HepG2 (cell line): ENCODE data around the gene PDE4D. TPM values are rescaled to one million over a fixed set of nuclear protein-coding genes. Genes with fewer than 3 reads are reported as not detected.
A peak's percentile ranks its signal among the peaks of the same experiment; 100 is the strongest.

Source experiments
- KAT8 ChIP-seq: IDR thresholded peaks from 2 replicates; pipeline ENCODE4 v1.6.1; 2016; ENCODE audit warnings: missing genetic modification reagents, missing compliant biosample characterization
- NR2F6 ChIP-seq, 2 experiments: IDR thresholded peaks; 2 replicates each; pipeline ENCODE4 v1.6.1; 2016; ENCODE audit warnings: antibody characterized with exemption in 1 of 2, mild to moderate bottlenecking in 1 of 2
- ZNF136 ChIP-seq: sonication (generic); formaldehyde crosslinking; IDR thresholded peaks from 2 replicates; pipeline ENCODE4 v1.8.1; 2022; ENCODE audit warnings: low read depth, mild to moderate bottlenecking, moderate library complexity, missing genetic modification reagents
- polyA plus RNA-seq, 8 experiments: library from polyadenylated mRNA; depleted of rRNA in 3 of 8; stranded (reverse) in 7 of 8; unstranded in 1 of 8; fragments of >200 nt; fragmentation: Illumina TruSeq in 4 of 8; extraction: Trizol in 4 of 8; gene quantifications; 2 replicates each; pipeline versions ENCODE4 v1.2.1 to v1.2.3, GENCODE V29; 2011 to 2016; ENCODE audit warnings: low read depth in 4 of 8, missing spikeins in 1 of 8, mixed read lengths in 1 of 8; ENCODE audit not compliant: insufficient read depth in 1 of 8
- total RNA-seq, 5 experiments: library from RNA; depleted of rRNA; stranded (reverse); fragments of >200 nt; fragmentation: Illumina TruSeq; extraction: Trizol; gene quantifications; 2 replicates each; pipeline ENCODE4 v1.2.3, GENCODE V29; 2016; ENCODE audit warnings: low read depth in 1 of 5
- TF ChIP-seq, protein P1 (sequence below): IDR thresholded peaks from 2 replicates; pipeline ENCODE4 v1.4.0; 2020; ENCODE audit warnings: mild to moderate bottlenecking, missing genetic modification reagents
- TF ChIP-seq, protein P2 (sequence below), 2 experiments: sonication (generic) in 1 of 2; formaldehyde crosslinking in 1 of 2; IDR thresholded peaks; 2 replicates each; pipeline versions ENCODE4 v1.4.0 to v1.6.1; 2016 to 2020; ENCODE audit warnings: borderline replicate concordance in 1 of 2, low read depth in 1 of 2, mild to moderate bottlenecking in 1 of 2, missing genetic modification reagents in 1 of 2

Gene PDE4D
- total and polyA plus RNA-seq, 2 of the 13 experiments (the other 11 are each of a cell fraction or from before 2014, with no cell fraction given) = 7.0 to 12.2 TPM

DNA sequence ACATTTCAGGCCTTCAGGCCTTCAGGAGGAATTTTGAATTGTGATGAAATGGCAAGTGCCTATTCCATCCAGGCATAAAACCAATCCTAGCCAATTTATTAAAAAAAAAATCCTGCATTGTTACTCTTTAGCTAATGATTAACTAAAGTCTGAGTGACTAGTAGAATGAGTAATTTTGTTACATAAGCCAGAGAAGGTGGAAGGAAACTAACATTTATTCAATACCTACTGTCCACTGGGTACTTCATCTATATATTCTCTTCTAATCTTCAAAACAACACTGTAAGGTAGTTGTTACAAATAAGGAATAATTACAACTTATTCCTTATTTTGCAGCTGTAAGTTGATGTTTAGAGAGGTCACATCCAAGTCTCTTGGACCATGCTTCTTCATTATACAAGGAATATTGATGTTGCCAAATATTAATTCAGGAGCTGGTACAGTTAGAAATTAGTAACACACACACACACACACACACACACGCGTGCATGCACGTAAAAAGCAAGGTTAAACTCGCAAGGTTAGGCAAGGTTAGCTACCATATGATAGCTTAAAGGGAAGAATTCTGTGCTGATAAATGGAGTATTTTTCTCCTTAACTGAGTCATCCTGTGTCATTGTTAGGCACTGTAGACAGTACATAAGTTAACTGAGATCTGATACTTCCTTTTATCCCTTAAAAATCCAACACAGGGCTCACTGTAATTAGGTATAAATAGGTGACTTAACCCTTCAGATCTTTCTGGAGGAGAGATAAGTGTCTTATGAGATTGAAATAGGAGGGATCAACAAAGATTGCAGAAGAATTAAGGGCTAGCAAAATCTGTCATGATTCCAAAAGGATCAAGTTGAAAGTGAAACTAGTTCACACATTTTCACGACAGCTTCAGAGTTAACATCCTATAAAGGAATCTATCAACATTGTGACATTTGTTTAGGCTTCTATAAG, 596.9 kb downstream of the PDE4D start (continued):
- TF ChIP-seq, protein P1, sequence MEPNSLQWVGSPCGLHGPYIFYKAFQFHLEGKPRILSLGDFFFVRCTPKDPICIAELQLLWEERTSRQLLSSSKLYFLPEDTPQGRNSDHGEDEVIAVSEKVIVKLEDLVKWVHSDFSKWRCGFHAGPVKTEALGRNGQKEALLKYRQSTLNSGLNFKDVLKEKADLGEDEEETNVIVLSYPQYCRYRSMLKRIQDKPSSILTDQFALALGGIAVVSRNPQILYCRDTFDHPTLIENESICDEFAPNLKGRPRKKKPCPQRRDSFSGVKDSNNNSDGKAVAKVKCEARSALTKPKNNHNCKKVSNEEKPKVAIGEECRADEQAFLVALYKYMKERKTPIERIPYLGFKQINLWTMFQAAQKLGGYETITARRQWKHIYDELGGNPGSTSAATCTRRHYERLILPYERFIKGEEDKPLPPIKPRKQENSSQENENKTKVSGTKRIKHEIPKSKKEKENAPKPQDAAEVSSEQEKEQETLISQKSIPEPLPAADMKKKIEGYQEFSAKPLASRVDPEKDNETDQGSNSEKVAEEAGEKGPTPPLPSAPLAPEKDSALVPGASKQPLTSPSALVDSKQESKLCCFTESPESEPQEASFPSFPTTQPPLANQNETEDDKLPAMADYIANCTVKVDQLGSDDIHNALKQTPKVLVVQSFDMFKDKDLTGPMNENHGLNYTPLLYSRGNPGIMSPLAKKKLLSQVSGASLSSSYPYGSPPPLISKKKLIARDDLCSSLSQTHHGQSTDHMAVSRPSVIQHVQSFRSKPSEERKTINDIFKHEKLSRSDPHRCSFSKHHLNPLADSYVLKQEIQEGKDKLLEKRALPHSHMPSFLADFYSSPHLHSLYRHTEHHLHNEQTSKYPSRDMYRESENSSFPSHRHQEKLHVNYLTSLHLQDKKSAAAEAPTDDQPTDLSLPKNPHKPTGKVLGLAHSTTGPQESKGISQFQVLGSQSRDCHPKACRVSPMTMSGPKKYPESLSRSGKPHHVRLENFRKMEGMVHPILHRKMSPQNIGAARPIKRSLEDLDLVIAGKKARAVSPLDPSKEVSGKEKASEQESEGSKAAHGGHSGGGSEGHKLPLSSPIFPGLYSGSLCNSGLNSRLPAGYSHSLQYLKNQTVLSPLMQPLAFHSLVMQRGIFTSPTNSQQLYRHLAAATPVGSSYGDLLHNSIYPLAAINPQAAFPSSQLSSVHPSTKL (CRISPR knock-in tag) = no peak
- TF ChIP-seq, protein P2, sequence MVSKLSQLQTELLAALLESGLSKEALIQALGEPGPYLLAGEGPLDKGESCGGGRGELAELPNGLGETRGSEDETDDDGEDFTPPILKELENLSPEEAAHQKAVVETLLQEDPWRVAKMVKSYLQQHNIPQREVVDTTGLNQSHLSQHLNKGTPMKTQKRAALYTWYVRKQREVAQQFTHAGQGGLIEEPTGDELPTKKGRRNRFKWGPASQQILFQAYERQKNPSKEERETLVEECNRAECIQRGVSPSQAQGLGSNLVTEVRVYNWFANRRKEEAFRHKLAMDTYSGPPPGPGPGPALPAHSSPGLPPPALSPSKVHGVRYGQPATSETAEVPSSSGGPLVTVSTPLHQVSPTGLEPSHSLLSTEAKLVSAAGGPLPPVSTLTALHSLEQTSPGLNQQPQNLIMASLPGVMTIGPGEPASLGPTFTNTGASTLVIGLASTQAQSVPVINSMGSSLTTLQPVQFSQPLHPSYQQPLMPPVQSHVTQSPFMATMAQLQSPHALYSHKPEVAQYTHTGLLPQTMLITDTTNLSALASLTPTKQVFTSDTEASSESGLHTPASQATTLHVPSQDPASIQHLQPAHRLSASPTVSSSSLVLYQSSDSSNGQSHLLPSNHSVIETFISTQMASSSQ (IDR thresholded peaks at IDR 0.05; ENCODE audit: low read depth) = peak; percentile 75
- TF ChIP-seq, protein P2 (CRISPR knock-in tag; IDR thresholded peaks at IDR 0.05; ENCODE audit: borderline replicate concordance) = no peak
- TF ChIP-seq ZNF136 (no peak), KAT8 (CRISPR knock-in tag) (0 out of 2 replicates have a peak, but pooled peaks have one; percentile 12), NR2F6 (IDR thresholded peaks at IDR 0.05) (no peak), NR2F6 (CRISPR knock-in tag; IDR thresholded peaks at IDR 0.05) (no peak)
